Sigmoid colon (tissue), 4 donors: ENCODE data around the gene CLCNKA.

Experiments used
- POLR2A ChIP-seq, 2 donors: fragments of 450-650 bp; IDR thresholded peaks; one replicate each; pipeline ENCODE4 v1.6.1; 2016; ENCODE audit warnings: antibody characterized with exemption in 2 of 2, mild to moderate bottlenecking in 2 of 2, moderate library complexity in 2 of 2
- POLR2AphosphoS5 ChIP-seq, 4 donors: sonication (generic); formaldehyde crosslinking; IDR thresholded peaks; one replicate each; pipeline ENCODE4 v1.6.1; 2017; ENCODE audit warnings: antibody characterized with exemption in 4 of 4
- TF ChIP-seq, protein P1 (sequence below), 4 experiments: fragments of 450-650 bp in 3 of 4; fragments of 200-600 bp in 1 of 4; IDR thresholded peaks; one replicate each; pipeline ENCODE4 v1.5.1; 2016 to 2019; ENCODE audit warnings: antibody characterized with exemption in 4 of 4, mild to moderate bottlenecking in 3 of 4, moderate library complexity in 2 of 4

DNA sequence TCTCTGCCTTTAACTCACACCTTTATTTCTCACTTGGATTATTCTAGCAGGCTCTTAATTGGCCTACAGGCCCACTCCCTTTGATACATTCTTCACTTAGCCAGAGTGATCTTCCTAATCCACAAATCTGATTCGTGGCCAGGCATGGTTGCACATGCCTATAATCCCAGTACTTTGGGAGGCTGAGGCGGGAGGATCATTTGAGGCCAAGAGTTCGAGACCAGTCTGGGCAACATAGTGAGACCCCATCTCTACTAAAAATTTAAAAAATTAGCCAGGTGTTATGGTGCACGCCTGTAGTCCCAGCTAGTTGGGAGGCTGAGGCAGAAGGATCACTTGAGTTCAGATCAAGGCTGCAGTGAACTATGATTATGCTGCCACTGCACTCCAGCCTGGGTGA lies 48.1 kb upstream of the CLCNKA start:
- TF ChIP-seq, protein P1, sequence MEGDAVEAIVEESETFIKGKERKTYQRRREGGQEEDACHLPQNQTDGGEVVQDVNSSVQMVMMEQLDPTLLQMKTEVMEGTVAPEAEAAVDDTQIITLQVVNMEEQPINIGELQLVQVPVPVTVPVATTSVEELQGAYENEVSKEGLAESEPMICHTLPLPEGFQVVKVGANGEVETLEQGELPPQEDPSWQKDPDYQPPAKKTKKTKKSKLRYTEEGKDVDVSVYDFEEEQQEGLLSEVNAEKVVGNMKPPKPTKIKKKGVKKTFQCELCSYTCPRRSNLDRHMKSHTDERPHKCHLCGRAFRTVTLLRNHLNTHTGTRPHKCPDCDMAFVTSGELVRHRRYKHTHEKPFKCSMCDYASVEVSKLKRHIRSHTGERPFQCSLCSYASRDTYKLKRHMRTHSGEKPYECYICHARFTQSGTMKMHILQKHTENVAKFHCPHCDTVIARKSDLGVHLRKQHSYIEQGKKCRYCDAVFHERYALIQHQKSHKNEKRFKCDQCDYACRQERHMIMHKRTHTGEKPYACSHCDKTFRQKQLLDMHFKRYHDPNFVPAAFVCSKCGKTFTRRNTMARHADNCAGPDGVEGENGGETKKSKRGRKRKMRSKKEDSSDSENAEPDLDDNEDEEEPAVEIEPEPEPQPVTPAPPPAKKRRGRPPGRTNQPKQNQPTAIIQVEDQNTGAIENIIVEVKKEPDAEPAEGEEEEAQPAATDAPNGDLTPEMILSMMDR (IDR thresholded peaks at IDR 0.05): no peak
- no peak for TF ChIP-seq POLR2A (IDR thresholded peaks at IDR 0.05)
- TF ChIP-seq POLR2AphosphoS5 (IDR thresholded peaks at IDR 0.05): no peak
